Tibial artery (tissue), 4 donors: ENCODE data around the gene SDK2.

Experiments used
- DNase-seq, 2 donors: peaks; one replicate each; pipeline ENCODE4 v3.0.0-alpha.2; 2019
- H3K27ac ChIP-seq, 2 donors: fragments of 200-600 bp; sonication (generic) in 1 of 2; 1 replicate in 1 of 2; 2 replicates in 1 of 2; pipeline ENCODE4 v1.5.1; 2018 to 2019; ENCODE audit warnings: mild to moderate bottlenecking in 1 of 2
- H3K27me3 ChIP-seq, 2 donors: fragments of 200-600 bp; sonication (generic) in 1 of 2; one replicate each; pipeline versions ENCODE4 v1.5.1 to v1.6.0; 2016 to 2019
- H3K36me3 ChIP-seq, 3 donors: fragments of 200-600 bp; sonication (generic) in 2 of 3; one replicate each; pipeline ENCODE4 v1.5.1; 2016 to 2019; ENCODE audit warnings: mild to moderate bottlenecking in 2 of 3
- H3K4me1 ChIP-seq, 4 donors: fragments of 200-600 bp; sonication (generic) in 2 of 4; 1 replicate in 3 of 4; 2 replicates in 1 of 4; pipeline ENCODE4 v1.5.1; 2016 to 2019
- H3K4me3 ChIP-seq, 2 donors: fragments of 200-600 bp; sonication (generic) in 1 of 2; 1 replicate in 1 of 2; 2 replicates in 1 of 2; pipeline ENCODE4 v1.5.1; 2018 to 2019; ENCODE audit warnings: mild to moderate bottlenecking in 2 of 2
- H3K9me3 ChIP-seq, 3 donors: fragments of 200-600 bp; sonication (generic) in 1 of 3; one replicate each; pipeline ENCODE4 v1.5.1; 2016 to 2019
- CTCF ChIP-seq, 2 experiments: fragments of 200-600 bp in 1 of 2; fragments of 450-650 bp in 1 of 2; IDR thresholded peaks; one replicate each; pipeline ENCODE4 v1.5.1; 2017 to 2019; ENCODE audit warnings: antibody characterized with exemption in 2 of 2, mild to moderate bottlenecking in 1 of 2, moderate library complexity in 1 of 2
- intact Hi-C: fragments of 100-400 bp; cut with DNase I; formaldehyde crosslinking; loops from one replicate; pipeline ENCODE4 v1.15.0; 2023; ENCODE audit warnings: low total_unique reads

The SDK2 gene

GRCh38 chr17:73511719-73512115 is 132.5 kb downstream of the SDK2 start:
- no peaks in the 10 kb centered on the region for H3K4me1 ChIP-seq
- H3K27me3 ChIP-seq: peaks cover 0 to 3% of the 10 kb centered on the region in 2 donors
- no peak for DNase-seq
- no peaks in the 10 kb centered on the region for H3K36me3 ChIP-seq
- H3K9me3 ChIP-seq: no peaks in the 10 kb centered on the region
- intact Hi-C loops: no loop called here
- no peak overlapping the region for H3K27ac ChIP-seq
- no peak for TF ChIP-seq CTCF (IDR thresholded peaks at IDR 0.05)
- no peak overlapping the region for H3K4me3 ChIP-seq

GRCh38 chr17:73510981-73511718 is 133.1 kb downstream of the SDK2 start:
- intact Hi-C loops: no loop called here
- Histone ChIP-seq H3K4me1 (no peaks in the 10 kb centered on the region), H3K4me3 (no peak overlapping the region), H3K27me3 (peaks cover 0 to 3% of the 10 kb centered on the region in 2 donors), H3K36me3 (no peaks in the 10 kb centered on the region), H3K27ac (no peak overlapping the region), H3K9me3 (no peaks in the 10 kb centered on the region)
- TF ChIP-seq CTCF (IDR thresholded peaks at IDR 0.05): no peak
- DNase-seq: no peak

GRCh38 chr17:73508931-73509605 is 135.2 kb downstream of the SDK2 start:
- TF ChIP-seq CTCF (IDR thresholded peaks at IDR 0.05): no peak
- intact Hi-C loops: no loop called here
- H3K4me1 ChIP-seq: no peaks in the 10 kb centered on the region
- no peak for DNase-seq
- peaks cover 0 to 3% of the 10 kb centered on the region in 2 donors for H3K27me3 ChIP-seq
- no peak overlapping the region for H3K4me3 ChIP-seq
- H3K9me3 ChIP-seq: no peaks in the 10 kb centered on the region
- no peak overlapping the region for H3K27ac ChIP-seq
- no peaks in the 10 kb centered on the region for H3K36me3 ChIP-seq

- TF ChIP-seq CTCF (IDR thresholded peaks at IDR 0.05): no peak
- Histone ChIP-seq H3K36me3 (no peaks in the 10 kb centered on the region), H3K27me3 (peaks cover 0 to 3% of the 10 kb centered on the region in 2 donors), H3K4me1 (no peaks in the 10 kb centered on the region), H3K9me3 (no peaks in the 10 kb centered on the region), H3K4me3 (no peak overlapping the region), H3K27ac (no peak overlapping the region)
- intact Hi-C loops: no loop called here
- no peak for DNase-seq
Observed at GRCh38 chr17:73508057-73508930, 136.0 kb downstream of the SDK2 start.

GRCh38 chr17:73506470-73507435 is 137.5 kb downstream of the SDK2 start:
- no peak for TF ChIP-seq CTCF (IDR thresholded peaks at IDR 0.05)
- H3K4me1 ChIP-seq: no peaks in the 10 kb centered on the region
- H3K27me3 ChIP-seq: peaks cover 0 to 3% of the 10 kb centered on the region in 2 donors
- intact Hi-C loops: no loop called here
- no peak for DNase-seq
- no peak overlapping the region for H3K4me3 ChIP-seq
- H3K27ac ChIP-seq: no peak overlapping the region
- H3K9me3 ChIP-seq: no peaks in the 10 kb centered on the region
- H3K36me3 ChIP-seq: no peaks in the 10 kb centered on the region
